Activated CD4-positive, alpha-beta T cell treated with anti-CD3 and anti-CD28 coated beads for 48 hours (primary cell): ENCODE data around the gene PLCL2.

Experiments
- DNase-seq: peaks from one replicate; pipeline ENCODE4 v3.0.0-alpha.2; 2020

The PLCL2 gene

DNA sequence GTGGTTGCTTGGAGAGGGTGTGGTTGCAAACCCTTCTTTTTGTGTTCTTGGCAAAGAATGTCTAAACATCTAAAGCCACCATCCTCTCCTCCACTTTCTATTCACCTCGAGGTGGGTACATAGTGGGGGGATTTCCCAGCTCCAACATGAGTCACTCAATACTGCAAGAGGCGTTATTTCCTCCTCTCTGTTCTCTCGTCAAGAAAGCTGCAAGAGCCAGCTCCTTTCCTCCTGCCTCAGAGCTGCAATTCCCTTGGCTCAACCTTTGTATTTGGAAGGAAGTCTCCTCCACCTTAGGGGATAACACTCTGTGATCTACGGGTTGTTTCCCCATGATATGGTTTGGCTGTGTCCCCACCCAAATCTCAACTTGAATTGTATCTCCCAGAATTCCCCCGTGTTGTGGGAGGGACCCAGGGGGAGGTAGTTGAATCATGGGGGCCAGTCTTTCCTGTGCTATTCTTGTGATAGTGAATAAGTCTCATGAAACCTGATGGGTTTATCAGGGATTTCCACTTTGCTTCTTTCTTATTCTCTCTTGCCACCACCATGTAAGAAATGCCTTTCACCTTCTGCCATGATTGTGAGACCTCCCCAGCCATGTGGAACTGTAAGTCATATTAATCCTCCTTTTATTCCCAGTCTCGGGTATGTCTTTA, 138.4 kb downstream of the PLCL2 start:
- DNase-seq, result peak; percentile 65

DNA sequence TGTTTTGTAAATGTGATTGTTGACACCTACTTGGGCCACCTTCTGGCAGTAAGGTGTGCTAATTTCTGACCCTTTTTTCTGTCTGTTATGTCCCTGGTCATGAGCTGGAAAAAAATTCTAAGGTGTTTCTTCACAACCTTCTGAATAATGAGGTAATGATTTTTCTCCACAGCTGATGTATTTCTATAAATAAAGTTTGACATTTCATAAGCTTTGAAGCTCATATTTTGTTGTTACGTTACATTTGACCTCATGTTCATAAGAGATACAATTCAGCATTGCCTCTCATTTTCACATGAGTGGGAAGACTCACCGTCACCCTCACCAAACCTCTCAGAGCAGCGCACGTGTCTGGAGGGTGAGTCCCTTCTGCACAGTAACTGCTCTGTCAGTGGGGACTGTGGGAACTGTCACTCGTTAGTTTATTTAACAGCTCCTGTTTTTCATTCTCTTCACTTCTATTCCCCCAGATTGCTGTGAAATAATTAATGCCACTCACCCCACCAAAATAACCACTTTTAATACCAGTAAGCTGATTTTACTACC, 140.9 kb downstream of the PLCL2 start:
- DNase-seq, result peak; percentile 73

DNA sequence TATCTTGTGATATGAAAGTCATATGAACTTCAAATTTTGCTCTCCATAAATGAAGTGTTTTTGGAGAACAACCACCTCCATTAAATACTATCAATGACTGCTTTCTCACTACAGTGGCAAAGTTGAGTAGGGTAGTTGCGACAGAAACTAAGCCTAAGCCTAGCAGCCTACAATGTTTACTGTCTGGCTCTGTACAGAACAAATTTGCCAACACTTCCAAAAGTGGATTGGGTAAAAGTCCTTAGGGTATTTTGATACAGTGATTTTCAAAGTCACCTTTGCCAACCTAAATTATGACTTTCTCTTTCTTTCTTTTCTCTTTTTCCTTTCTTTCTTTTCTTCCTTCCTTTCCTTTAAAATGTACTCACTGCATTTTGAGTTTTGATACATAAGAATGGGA, 142.6 kb downstream of the PLCL2 start:
- no peak for DNase-seq

DNA sequence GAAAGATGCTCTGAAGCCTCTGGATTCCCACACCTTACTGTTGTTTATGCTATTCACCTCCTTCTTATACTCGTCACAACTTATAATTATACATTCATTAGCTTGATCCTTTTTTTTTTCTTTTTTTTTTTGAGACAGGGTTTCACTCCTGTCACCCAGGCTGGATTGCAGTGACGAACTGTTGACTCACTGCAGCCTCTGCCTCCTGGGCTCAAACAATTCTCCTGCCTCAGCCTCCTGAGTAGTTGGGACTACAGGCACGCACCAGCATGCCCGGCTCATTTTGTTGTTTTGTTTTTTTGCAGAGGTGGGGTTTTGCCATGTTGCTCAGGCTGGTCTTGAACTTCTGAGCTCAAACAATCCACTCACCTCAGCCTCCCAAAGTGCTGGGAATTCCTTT, 143.6 kb downstream of the PLCL2 start:
- no peak for DNase-seq

DNA sequence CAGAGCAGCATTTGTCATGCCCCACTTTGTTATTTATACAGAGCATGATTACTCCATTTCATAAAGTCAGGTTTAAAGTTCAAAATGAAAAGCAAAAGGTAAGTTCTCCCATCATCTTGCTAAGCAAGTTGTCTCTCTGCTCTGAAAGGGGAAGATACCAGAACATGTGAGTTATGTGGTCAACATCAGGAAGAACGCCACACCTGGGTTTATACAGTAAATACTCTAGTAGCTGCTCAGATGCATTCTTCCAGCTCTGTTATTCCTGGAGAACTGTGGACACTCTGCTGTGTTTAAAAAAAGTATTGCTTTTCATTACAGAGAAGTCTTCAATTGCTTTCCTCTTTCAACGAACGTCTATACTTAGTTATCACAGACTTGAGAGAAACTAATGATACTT, 145.7 kb downstream of the PLCL2 start:
- no peak for DNase-seq

DNA sequence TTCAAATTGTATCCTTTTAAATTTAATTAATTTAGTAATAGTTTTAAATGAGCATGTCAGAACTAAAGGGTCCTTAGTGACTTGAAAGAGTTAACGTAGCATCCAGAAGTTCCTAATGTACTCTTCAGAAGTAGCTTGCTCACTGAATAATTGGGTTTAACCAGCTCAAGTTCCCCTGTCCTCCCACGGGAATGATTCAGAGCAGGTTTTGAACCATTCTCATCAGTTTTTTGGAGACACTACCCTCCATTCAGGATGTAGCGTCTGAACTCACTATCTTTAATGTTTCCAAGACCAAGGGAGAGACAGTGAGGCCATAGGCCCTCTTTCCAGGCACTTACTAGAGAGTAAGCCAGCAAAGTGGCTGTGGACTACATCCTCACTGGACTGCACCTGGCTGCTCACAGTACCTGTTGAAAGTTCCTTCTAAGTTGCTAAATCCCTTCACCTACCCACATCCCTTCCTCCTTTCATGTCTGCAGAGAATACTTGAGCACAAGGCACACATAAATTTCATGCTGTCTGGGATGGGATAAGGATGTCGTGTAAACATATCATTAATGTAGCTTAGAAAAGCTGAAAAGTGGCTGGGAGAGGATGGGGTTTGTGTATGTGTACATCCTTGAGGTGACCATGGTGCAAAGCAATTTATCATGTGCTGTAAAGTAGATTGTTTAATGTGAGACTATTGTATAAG, 146.3 kb downstream of the PLCL2 start:
- DNase-seq, result no peak

DNA sequence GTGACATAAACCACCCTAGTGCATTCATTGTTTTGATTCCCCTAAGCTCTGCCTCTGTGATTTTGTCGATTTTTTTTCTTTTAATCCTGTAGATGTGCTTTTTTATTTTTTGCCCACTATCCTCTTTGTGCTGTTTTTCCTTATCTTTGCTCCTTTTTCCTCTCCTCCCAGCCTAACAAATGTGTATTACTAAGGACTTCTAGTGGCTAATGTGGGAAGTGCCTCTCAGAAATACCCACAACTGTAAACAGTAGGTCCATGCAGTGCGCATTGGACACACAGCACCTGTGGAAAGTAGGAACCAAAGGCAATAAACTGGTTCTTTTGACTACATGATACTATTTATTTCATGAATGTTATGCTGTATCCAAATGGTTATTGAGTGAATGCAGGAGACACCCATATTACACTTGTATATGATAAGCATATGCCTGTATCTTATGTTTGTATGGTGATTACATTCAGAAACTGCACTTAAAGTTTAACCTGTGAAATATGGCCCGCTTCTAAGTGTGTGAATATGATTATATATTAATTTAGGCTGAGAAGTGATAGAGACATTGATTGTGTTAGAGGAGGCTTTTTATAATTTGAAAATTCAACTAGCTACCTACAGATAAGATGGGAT, 147.8 kb downstream of the PLCL2 start:
- no peak for DNase-seq

DNA sequence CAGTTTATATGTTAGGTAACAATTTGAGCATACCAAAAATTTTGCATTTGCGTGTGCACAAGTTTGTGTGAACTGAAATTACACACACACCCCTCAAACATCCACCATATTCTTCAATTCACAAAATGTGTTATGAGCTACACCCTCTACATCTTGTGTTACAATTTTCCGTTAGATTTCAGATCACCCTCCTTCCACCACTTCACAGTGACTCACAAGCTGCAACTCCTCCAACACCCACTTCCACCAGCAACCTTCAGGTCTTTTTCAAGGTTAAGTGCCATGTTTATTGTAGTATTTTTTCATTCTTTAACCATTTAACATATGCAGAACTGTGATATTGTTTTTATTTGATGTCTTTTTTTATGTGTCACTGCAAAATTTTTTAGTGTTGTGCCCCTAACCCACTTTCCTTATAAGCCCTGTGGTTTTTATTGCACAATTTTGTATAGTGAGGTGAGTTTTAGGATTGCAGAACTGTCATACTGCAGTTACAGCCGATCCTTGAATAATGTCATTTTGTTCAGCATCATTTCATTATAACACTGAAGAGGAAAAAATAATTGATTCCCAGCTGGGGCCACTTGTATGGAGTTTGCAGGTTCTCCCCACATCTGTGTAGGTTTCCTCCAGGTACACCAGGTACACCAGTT, 148.9 kb downstream of the PLCL2 start:
- no peak for DNase-seq

DNA sequence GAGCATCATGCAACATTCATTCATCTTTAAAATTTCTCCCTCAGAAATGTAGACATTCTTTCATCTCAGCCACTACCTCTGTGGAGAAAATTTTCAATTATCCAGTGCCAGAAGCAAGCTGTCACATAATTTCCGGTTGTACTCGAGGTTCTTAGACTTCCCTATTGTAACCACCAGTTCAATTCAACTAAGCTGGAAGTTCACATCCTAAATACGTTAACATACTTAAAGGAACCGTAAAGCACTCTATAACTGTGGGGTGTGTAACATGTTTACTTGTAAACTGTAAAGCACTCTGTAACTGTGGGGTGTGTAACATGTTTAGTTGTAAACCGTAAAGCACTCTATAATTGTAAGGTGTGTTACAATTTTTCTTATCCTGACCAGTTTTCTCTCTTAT, 150.3 kb downstream of the PLCL2 start:
- DNase-seq, result no peak

DNA sequence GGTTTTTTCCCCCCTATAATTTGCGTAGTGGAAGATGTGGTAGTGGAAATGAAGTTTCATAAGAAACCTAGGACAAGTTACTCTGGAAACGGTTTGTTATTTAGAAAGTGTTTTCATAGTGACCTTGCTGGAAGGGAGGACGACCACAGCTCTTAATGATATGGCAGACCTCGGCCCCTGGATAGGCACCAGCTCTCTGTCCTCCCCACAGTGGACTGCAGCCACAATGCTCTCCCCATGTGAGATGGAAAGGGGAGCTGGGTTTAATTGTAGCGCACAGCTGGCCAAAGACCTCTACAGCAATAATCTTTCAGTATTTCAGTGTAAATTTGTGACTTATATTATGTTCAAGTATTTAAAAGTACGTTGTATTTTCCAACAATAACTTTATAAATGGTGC, 151.2 kb downstream of the PLCL2 start:
- no peak for DNase-seq

DNA sequence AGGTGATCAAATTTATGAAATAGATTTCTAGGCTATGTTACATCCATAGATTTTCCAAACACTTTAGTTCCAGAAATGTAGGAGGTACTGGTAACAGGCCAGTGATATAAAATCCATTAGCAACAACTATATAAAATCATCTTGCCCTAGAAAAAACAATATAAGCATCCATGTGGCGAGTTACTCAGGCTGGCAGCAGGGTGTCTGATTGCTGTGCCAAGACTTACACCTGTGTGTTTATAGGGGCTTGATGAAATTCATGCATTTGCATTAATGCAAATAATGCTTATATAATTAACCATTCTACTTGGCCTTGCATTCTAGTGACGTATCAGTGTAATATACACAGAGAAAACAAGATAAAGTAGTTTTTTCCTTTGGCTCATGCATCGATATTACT, 153.4 kb downstream of the PLCL2 start:
- DNase-seq, result no peak

DNA sequence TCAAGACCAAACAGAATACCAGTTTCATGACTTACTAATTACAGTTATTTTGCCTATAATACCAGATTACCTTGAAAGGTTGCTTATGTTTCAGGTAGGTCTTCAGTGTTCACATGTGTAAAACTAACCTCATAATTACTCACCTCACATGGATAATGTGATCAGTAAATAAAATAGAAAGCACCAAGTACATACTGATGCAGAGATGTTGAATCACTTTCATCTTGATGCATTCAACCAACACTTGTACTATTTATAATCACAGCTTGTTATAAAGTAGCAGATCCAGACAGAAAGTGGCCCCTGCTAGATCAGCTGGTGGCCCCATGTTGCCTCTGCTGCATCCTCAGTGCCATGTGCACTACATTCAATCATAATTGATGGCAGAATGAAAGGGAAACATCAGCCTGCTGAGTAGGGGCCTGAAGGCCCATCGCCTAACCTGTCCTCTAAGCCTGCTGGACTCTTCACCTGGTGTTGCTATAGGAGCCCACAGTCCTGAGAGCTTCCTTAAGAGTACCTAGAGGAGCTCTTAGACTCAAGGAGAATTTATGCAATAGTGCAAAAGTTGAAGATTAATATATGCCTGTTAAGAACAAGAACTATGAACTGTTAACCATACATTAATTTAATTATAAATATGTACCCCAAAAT, 154.3 kb downstream of the PLCL2 start:
- no peak for DNase-seq

DNA sequence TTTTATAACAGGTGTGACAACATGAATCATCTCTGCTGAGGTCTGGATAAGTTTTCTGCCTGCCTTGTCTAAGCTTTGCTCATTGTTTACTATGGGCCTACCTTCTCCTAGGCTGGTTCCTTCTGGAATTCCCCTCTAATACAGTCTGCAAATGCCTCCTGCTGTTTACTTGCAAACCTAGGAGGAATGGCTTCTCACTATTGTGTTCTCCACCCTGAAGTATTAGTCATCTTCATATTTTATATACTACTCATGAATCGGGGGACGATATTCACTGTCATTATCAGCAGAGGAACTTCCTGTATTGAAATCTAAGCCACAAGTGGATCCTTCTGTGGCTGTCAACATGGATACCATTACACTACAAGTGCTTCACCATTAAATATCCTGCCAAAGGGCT, 154.8 kb downstream of the PLCL2 start:
- no peak for DNase-seq

DNA sequence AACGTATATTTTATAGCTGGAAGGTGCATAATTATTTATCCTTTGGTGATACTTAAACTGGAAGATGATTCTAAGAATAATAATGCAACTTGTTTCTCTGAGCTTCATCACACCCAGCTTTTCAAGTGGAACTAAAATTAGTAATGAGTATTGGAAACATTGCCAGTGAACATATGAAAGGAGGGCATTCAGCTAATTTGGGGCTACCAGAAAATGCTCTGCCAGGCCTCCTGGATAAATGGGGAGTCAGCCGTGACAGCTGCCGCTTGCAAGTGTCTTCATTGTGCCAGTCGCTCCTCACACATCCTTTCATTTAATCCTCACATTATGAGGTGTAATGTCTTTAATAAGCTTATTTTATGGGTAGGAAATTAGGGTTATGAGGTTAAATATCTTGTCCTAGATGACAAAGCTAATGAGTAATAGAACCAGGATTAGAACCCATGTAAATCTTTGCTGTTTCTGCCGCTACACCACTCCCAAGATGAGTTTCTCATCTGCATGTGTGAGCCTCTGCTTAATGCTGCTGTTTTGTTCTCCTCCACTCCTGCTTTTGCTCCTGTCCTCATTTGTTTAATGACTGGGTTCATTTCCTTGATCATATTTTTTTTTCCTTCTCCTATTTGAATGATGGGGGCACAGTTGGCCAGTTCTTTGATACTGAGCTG, 155.7 kb downstream of the PLCL2 start:
- no peak for DNase-seq

DNA sequence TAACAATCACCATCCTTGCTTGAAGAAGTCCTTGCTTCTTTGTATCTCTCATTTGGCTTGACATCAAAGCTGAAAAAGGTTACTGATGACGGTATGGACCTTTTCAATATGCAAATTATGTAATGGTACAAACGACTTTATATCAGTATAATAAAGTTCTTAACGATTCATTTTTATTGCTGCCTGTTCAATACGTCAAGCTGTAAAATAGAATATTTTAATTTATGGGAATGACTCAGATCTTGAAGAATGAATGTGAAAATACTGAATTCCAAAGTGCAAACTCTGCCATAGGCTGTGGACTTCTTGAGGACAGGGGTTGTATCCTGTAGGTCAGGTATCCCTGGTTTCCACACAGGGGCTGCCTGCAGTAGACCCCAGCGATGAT, 156.2 kb downstream of the PLCL2 start:
- no peak for DNase-seq

DNA sequence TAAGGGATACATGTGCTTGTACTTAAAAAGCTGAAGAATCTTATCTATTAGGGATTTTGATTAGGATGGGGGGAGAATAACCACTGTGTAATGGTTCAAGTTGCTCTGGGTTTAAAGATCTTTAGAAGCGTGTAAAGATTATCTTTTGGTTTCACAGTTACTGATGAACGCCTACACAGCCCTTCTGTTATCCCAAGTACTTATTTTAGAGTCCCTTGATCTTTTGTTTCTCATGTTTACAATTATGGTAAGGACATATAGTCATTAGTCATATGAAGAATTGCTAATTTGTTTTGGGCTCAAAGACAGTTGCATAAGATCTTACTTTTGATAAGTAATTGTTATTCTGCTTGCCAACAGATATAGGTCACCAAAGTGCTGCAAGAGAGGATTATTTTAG, 160.1 kb downstream of the PLCL2 start:
- no peak for DNase-seq

DNA sequence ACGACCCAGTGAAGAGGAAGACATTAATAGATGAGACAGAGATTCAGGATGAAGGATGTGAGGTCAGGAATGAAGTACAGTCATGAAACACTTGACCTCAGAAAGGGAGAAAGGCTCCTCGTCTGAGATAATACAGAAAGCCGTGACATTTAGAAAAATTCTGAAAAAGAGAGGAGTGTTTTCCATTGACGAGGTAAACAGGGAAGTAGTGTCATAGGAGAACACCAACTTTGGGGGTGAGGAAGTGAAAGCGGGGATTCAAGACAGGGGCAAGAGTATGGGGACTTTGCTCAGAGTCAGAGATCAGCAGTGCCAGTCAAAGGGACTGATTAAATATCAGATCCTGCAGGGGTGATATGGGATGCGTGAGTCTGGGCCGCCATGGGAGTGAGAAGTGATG, 160.9 kb downstream of the PLCL2 start:
- no peak for DNase-seq

DNA sequence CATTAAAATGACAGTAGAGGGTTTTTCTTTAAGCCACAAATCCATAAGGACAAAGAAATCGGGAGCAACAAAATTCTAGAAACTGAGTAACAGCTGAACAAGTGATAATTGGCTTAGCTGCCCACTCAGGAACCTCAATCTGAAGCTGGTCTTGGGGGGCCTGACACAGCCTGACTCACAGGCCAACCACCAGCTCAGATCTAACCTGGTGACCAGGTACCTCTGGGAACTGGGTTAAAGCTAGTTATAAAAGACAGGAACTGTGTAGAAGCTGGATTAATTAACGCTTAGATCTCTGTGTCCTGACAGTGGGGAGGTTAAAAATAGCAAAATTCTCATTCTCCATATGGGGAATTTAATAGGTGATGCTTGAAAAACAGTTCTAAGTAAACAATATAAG, 161.9 kb downstream of the PLCL2 start:
- no peak for DNase-seq

DNA sequence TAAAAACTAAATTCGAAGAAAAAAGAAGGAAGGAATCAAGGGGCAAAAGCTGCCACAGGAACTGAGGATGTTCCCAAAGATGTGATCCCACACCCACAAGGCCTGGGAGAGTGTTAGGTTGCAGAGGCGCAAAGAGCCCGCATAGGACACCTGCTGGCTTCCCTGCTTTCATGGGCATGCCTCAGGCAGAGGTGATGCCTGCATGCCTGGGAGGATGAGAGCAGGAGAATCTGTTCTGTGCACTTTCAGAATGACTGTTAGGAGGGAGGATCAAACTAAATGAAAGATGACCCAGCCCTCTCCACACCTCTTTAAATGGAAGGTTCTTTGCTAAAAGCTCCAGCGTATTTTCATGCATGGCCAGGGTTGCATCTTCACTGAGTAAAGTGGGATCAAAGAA, 162.4 kb downstream of the PLCL2 start:
- DNase-seq, result no peak

DNA sequence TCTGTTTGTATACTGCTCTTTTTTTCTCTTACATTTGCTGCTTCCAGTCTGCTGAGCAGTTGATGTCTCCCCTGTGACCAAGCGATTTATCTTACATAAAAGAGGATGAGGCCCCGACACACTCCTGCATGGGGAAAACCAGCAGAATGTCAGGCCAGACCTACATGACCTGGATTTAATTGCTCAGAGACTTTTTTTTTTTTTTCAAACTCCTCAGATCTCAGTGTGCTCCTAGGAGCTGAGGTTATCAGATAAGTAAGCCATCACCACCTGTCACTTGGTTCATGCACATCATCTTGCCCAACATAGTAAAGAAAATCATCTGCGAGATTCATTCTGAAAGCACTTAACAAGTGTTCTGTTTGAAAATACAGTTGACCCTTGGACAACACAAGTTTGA, 163.1 kb downstream of the PLCL2 start:
- no peak for DNase-seq

DNA sequence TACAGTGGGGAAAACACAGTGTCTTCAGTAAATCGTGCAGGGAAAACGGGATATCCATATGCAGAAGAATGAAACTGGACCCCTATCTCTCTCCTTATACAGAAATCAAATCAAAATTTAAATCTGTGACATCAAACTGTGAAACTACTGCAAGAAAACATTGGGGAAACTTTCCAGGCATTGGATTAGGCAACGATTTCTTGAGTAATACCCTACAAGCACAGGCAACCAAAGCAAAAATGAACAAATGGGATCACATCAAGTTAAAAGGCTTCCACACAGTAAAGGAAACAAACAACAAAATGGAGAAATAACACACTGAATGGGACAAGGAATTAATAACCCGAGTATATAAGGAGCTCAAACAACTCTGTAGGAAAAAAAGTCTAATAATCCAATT, 165.3 kb downstream of the PLCL2 start:
- DNase-seq, result no peak

DNA sequence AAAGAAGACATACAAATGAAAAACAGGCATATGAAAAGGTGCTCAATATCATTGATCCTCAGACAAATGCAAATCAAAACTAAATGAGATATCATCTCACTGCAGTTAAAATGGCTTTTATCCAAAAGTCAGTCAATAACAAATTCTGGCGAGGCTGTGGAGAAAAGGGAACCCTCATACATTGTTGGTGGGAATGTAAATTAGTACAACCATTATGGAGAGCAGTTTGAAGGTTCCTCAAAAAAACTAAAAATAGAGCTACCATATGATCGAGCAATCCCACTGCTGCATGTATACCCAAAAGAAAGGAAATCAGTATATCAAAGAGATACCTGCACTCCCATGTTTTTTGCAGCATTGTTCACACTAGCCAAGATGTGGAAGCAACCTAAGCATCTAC, 165.8 kb downstream of the PLCL2 start:
- no peak for DNase-seq

DNA sequence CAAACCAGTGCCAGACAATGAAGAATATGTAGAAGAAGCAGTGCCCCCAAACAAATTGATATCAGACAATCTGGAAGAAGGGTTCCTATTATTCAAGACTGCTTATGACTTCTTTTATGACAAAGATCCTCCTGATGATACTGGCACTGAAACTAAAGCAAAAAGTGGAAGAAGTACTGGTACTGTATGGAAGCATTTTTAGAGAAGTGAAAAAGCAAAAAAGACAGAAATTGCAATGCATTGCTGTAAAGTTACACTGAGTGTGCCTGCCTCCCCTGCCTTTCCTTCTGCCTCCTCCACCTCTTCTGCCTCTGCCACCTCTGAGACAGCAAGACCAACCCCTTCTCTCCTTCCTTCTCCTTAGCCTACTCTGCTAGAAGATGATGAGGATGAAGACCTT, 167.6 kb downstream of the PLCL2 start:
- no peak for DNase-seq
